Measurements from ENCODE around the gene SERGEF. TPM values are rescaled to one million over a fixed set of nuclear protein-coding genes. Genes with fewer than 3 reads are reported as not detected.

The SERGEF gene
- total and polyA plus RNA-seq, 4 donors: 44.7 to 51.0 (median 46.2) TPM

DNA sequence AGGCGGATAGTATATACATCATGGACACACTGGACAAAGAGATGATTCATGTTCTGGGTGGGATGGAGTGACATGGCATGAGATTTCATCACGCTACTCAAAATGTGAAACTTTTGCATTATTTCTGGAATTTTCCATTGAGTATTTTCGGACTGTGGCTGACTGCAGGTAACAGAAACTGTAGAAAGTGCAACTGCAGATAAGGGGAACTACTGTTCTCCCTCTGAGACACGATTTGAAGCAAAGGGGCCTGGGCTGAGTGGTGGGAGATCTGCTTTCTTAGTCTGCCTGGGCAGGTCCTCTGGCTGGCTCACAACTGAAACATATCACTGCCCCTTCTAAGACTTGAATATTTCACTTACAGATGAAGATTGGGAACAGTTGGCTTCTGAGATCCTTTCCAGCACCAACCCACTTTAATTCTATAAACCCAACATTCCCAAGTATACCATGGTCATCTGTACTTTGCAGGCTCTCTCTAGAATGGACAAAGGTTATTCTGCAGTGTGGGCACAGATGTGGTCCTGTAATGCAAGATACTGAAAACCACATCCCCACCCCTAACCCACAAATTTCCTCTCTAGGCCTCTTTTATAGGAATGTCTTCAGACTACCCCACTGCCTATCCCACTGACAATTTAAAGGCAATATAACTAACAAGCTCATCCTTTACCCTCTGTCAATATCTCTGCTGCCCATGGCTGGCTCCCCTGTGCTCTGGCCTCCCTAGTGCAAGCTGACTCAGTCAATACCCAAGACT, 157.1 kb downstream of the SERGEF start:
- H3K27ac ChIP-seq (ENCODE audit: low read depth, low read length): no peak overlapping the region
- WGBS (ENCODE audit: insufficient coverage): 100% methylated on average over 2 of the region's 4 CpGs
- H3K36me3 ChIP-seq (ENCODE audit: control insufficient read depth, insufficient read depth, low read length): no peaks in the 10 kb centered on the region
- no peaks in the 10 kb centered on the region for H3K27me3 ChIP-seq (ENCODE audit: control insufficient read depth, insufficient read depth, low read length)
- no peak for DNase-seq (ENCODE audit: low read depth in 4 of 6, low spot score in 6 of 6)
- no peaks in the 10 kb centered on the region for H3K4me1 ChIP-seq (ENCODE audit: control insufficient read depth, insufficient read depth, low read length)
- no peak overlapping the region for H3K4me3 ChIP-seq (ENCODE audit: low read depth, low read length)
- H3K9me3 ChIP-seq (ENCODE audit: control insufficient read depth, insufficient read depth, low read length): no peaks in the 10 kb centered on the region

GRCh38 chr11:17853280-17853679, 159.6 kb downstream of the SERGEF start:
- H3K27me3 ChIP-seq (ENCODE audit: control insufficient read depth, insufficient read depth, low read length): no peaks in the 10 kb centered on the region
- no peak for DNase-seq (ENCODE audit: low read depth in 4 of 6, low spot score in 6 of 6)
- no peaks in the 10 kb centered on the region for H3K9me3 ChIP-seq (ENCODE audit: control insufficient read depth, insufficient read depth, low read length)
- H3K4me3 ChIP-seq (ENCODE audit: low read depth, low read length): no peak overlapping the region
- no peaks in the 10 kb centered on the region for H3K4me1 ChIP-seq (ENCODE audit: control insufficient read depth, insufficient read depth, low read length)
- no peak overlapping the region for H3K27ac ChIP-seq (ENCODE audit: low read depth, low read length)
- WGBS (ENCODE audit: insufficient coverage): 100% methylated on average over 2 of the region's 4 CpGs
- H3K36me3 ChIP-seq (ENCODE audit: control insufficient read depth, insufficient read depth, low read length): no peaks in the 10 kb centered on the region

DNA sequence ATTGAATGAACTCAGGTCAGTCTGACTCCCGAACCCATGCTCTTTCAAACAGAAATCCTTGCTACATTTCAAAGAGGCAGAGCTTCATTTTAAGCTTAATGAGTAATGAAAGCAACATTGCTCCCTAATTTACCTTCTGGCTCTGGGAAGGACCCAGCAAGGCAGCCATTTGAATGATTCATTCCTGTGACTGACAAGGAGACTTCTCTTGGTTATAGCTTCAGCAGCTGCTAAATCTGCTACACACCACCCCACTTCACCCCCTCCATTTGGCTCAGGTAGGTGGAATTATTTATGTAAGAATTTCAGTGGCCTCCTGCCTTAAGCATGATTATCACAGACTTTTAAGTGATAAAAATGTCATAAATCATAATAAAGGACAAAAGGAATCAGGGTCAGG, 160.6 kb downstream of the SERGEF start:
- no peaks in the 10 kb centered on the region for H3K36me3 ChIP-seq (ENCODE audit: control insufficient read depth, insufficient read depth, low read length)
- H3K9me3 ChIP-seq (ENCODE audit: control insufficient read depth, insufficient read depth, low read length): no peaks in the 10 kb centered on the region
- H3K27me3 ChIP-seq (ENCODE audit: control insufficient read depth, insufficient read depth, low read length): no peaks in the 10 kb centered on the region
- H3K4me3 ChIP-seq (ENCODE audit: low read depth, low read length): no peak overlapping the region
- no peaks in the 10 kb centered on the region for H3K4me1 ChIP-seq (ENCODE audit: control insufficient read depth, insufficient read depth, low read length)
- no peak overlapping the region for H3K27ac ChIP-seq (ENCODE audit: low read depth, low read length)
- WGBS (ENCODE audit: insufficient coverage): no CpG with 5 or more reads among the region's 1 CpG
- DNase-seq (ENCODE audit: low read depth in 4 of 6, low spot score in 6 of 6): peak in 1 of 6 donors; percentile 37

DNA sequence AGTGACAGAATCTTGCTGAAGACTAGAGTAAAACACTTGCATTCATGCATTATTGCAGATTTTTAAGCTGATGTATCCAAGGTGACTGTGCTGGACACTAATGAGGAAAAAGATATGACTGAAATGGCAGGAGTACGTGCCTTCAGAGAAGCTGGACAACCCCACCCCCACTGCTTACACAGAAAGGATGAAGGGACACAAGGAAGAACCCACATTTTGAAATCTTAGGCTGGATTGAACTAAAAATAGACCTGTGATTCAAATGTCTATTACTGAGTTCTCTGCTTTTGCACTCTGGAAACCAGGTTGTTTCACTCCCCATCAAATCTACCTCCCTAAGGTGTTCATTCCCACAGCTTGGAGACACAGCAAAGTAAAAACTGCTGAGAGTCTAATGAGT, 161.2 kb downstream of the SERGEF start:
- DNase-seq (ENCODE audit: low read depth in 4 of 6, low spot score in 6 of 6): no peak
- no peak overlapping the region for H3K4me3 ChIP-seq (ENCODE audit: low read depth, low read length)
- H3K36me3 ChIP-seq (ENCODE audit: control insufficient read depth, insufficient read depth, low read length): no peaks in the 10 kb centered on the region
- WGBS (ENCODE audit: insufficient coverage): no CpG with 5 or more reads among the region's 1 CpG
- H3K27me3 ChIP-seq (ENCODE audit: control insufficient read depth, insufficient read depth, low read length): no peaks in the 10 kb centered on the region
- peaks cover 4% of the 10 kb centered on the region for H3K4me1 ChIP-seq (ENCODE audit: control insufficient read depth, insufficient read depth, low read length)
- no peaks in the 10 kb centered on the region for H3K9me3 ChIP-seq (ENCODE audit: control insufficient read depth, insufficient read depth, low read length)
- no peak overlapping the region for H3K27ac ChIP-seq (ENCODE audit: low read depth, low read length)

- Histone ChIP-seq H3K27ac (ENCODE audit: low read depth, low read length) (no peak overlapping the region), H3K4me3 (ENCODE audit: low read depth, low read length) (no peak overlapping the region), H3K9me3 (ENCODE audit: control insufficient read depth, insufficient read depth, low read length) (no peaks in the 10 kb centered on the region), H3K27me3 (ENCODE audit: control insufficient read depth, insufficient read depth, low read length) (no peaks in the 10 kb centered on the region), H3K36me3 (ENCODE audit: control insufficient read depth, insufficient read depth, low read length) (no peaks in the 10 kb centered on the region), H3K4me1 (ENCODE audit: control insufficient read depth, insufficient read depth, low read length) (peaks cover 4% of the 10 kb centered on the region)
- WGBS (ENCODE audit: insufficient coverage): no CpG with 5 or more reads among the region's 2 CpGs
- peak in 2 of 6 donors; percentile 30 to 55 for DNase-seq (ENCODE audit: low read depth in 4 of 6, low spot score in 6 of 6)
Measured at GRCh38 chr11:17850336-17850735, 162.5 kb downstream of the SERGEF start.

- no peak overlapping the region for H3K4me3 ChIP-seq (ENCODE audit: low read depth, low read length)
- no CpG with 5 or more reads among the region's 2 CpGs for WGBS (ENCODE audit: insufficient coverage)
- H3K27ac ChIP-seq (ENCODE audit: low read depth, low read length): no peak overlapping the region
- no peaks in the 10 kb centered on the region for H3K27me3 ChIP-seq (ENCODE audit: control insufficient read depth, insufficient read depth, low read length)
- H3K4me1 ChIP-seq (ENCODE audit: control insufficient read depth, insufficient read depth, low read length): peaks cover 4% of the 10 kb centered on the region
- no peaks in the 10 kb centered on the region for H3K9me3 ChIP-seq (ENCODE audit: control insufficient read depth, insufficient read depth, low read length)
- no peaks in the 10 kb centered on the region for H3K36me3 ChIP-seq (ENCODE audit: control insufficient read depth, insufficient read depth, low read length)
- no peak for DNase-seq (ENCODE audit: low read depth in 4 of 6, low spot score in 6 of 6)
Measured at GRCh38 chr11:17848715-17849114, 164.1 kb downstream of the SERGEF start.

GRCh38 chr11:17846852-17847453, 165.9 kb downstream of the SERGEF start:
- H3K36me3 ChIP-seq (ENCODE audit: control insufficient read depth, insufficient read depth, low read length): no peaks in the 10 kb centered on the region
- no peaks in the 10 kb centered on the region for H3K27me3 ChIP-seq (ENCODE audit: control insufficient read depth, insufficient read depth, low read length)
- 39% methylated on average over 7 of the region's 7 CpGs for WGBS (ENCODE audit: insufficient coverage)
- no peak overlapping the region for H3K4me3 ChIP-seq (ENCODE audit: low read depth, low read length)
- DNase-seq (ENCODE audit: low read depth in 4 of 6, low spot score in 6 of 6): peak in 2 of 6 donors; percentile 27 to 76
- no peak overlapping the region for H3K27ac ChIP-seq (ENCODE audit: low read depth, low read length)
- no peaks in the 10 kb centered on the region for H3K9me3 ChIP-seq (ENCODE audit: control insufficient read depth, insufficient read depth, low read length)
- H3K4me1 ChIP-seq (ENCODE audit: control insufficient read depth, insufficient read depth, low read length): peaks cover 4% of the 10 kb centered on the region

DNA sequence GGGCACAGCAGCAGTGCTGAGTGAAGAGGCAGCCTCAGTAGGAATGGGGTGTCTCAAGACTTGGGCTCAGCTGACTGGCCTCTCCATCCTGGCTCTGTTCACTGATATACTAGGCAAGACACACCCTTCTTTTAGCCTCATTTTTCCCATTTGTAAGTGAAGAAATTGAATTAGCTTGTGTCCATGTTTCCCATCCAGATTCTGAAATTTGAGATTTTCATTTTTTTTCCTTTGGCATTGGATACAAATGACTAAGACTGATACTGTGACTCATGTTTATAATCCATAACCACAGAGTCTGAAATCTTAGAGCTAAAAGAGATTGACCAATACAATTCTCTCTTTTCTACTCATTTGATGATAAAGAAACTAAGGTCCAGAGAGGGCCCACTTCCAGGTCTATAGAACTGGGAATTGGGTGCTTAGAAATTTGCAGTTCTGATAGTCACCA, 167.4 kb downstream of the SERGEF start:
- no peaks in the 10 kb centered on the region for H3K36me3 ChIP-seq (ENCODE audit: control insufficient read depth, insufficient read depth, low read length)
- no peaks in the 10 kb centered on the region for H3K27me3 ChIP-seq (ENCODE audit: control insufficient read depth, insufficient read depth, low read length)
- DNase-seq (ENCODE audit: low read depth in 4 of 6, low spot score in 6 of 6): no peak
- no peaks in the 10 kb centered on the region for H3K9me3 ChIP-seq (ENCODE audit: control insufficient read depth, insufficient read depth, low read length)
- H3K27ac ChIP-seq (ENCODE audit: low read depth, low read length): no peak overlapping the region
- no peak overlapping the region for H3K4me3 ChIP-seq (ENCODE audit: low read depth, low read length)
- peaks cover 4% of the 10 kb centered on the region for H3K4me1 ChIP-seq (ENCODE audit: control insufficient read depth, insufficient read depth, low read length)

DNA sequence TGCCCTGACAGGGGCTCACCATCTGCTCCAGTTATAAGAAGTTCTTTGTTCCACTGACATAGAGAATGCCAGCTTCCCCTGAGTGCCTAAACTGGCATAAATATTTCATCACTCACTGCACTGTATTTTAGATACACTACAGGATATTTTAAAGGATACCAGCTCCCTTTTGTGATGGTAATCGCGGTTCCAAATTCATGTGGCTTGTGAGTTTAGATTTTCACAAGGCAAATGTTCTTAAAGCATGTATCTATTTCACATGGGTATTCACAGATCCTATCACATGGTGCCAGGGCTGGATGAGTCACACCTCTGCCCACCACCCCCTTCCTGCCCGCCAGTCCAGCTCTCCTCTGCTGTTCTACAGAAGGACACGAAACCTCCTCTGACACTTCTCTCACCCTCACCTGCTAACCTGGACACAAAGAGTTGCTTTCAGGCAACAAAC, 172.7 kb downstream of the SERGEF start:
- H3K27ac ChIP-seq (ENCODE audit: low read depth, low read length): no peak overlapping the region
- peaks cover 4% of the 10 kb centered on the region for H3K4me1 ChIP-seq (ENCODE audit: control insufficient read depth, insufficient read depth, low read length)
- no peaks in the 10 kb centered on the region for H3K27me3 ChIP-seq (ENCODE audit: control insufficient read depth, insufficient read depth, low read length)
- no peaks in the 10 kb centered on the region for H3K9me3 ChIP-seq (ENCODE audit: control insufficient read depth, insufficient read depth, low read length)
- WGBS (ENCODE audit: insufficient coverage): 100% methylated on average over 1 of the region's 4 CpGs
- H3K36me3 ChIP-seq (ENCODE audit: control insufficient read depth, insufficient read depth, low read length): no peaks in the 10 kb centered on the region
- DNase-seq (ENCODE audit: low read depth in 4 of 6, low spot score in 6 of 6): no peak
- no peak overlapping the region for H3K4me3 ChIP-seq (ENCODE audit: low read depth, low read length)

DNA sequence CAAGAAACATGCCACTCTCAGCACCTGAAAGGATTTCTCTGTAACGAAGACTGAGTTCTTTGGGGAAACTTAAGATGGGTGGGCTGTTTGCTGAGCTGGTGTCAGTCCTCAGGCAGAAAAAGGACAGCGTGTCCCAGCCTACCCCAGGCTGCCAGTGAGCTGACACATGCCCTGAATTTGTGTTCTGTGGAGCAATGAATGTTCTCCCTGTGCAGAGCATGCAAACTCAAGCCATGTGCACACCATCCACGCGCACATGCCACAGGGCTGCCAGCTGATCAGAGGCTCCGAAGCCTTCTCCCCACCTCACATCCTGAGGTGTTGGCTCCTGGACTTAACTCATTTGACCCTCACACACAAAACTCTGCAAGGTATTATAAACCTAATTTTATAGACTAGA, 173.4 kb downstream of the SERGEF start:
- Histone ChIP-seq H3K4me1 (ENCODE audit: control insufficient read depth, insufficient read depth, low read length) (peaks cover 4% of the 10 kb centered on the region), H3K27me3 (ENCODE audit: control insufficient read depth, insufficient read depth, low read length) (no peaks in the 10 kb centered on the region), H3K4me3 (ENCODE audit: low read depth, low read length) (no peak overlapping the region), H3K9me3 (ENCODE audit: control insufficient read depth, insufficient read depth, low read length) (no peaks in the 10 kb centered on the region), H3K27ac (ENCODE audit: low read depth, low read length) (no peak overlapping the region), H3K36me3 (ENCODE audit: control insufficient read depth, insufficient read depth, low read length) (no peaks in the 10 kb centered on the region)
- WGBS (ENCODE audit: insufficient coverage): 55% methylated on average over 2 of the region's 5 CpGs
- peak in 1 of 6 donors; percentile 8 for DNase-seq (ENCODE audit: low read depth in 4 of 6, low spot score in 6 of 6)

Measured in spinal cord (tissue), 10 donors.